Fibroblast of lung (primary cell): Measurements from ENCODE around the gene ARL6IP5.

Experiments
- CTCF ChIP-seq, 2 donors: IDR thresholded peaks in 1 of 2; conservative IDR thresholded peaks in 1 of 2; 1 replicate in 1 of 2; 2 replicates in 1 of 2; pipeline ENCODE4 v1.5.1; 2011 to 2012; ENCODE audit warnings: low read length in 2 of 2, control low read depth in 1 of 2, inconsistent platforms in 1 of 2, low read depth in 1 of 2, mild to moderate bottlenecking in 1 of 2
- EZH2 ChIP-seq: IDR thresholded peaks from 2 replicates; pipeline ENCODE4 v1.5.1; 2012; ENCODE audit warnings: low read length, control low read depth, mild to moderate bottlenecking; ENCODE audit errors: missing control alignments

DNA sequence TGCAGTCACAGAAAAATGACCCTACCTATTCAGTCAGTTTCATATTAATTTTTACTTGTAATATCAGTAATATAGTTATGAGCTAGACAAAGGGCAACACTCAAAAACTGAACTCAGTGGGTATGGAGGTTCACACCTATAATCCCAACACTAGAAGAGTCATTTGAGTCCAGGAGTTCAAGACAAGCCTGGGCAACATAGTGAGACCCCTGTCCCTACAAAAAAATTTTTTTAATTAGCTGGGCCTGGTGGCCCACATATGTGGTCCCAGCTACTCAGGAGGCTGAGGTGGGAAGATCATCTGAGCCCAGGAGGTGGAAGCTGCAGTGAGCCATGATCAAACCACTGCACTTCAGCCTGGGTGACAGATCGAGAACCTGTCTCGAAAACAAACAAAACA, 35.7 kb upstream of the ARL6IP5 start:
- TF ChIP-seq CTCF (conservative IDR thresholded peaks at IDR 0.05 in 1 of 2, IDR thresholded peaks at IDR 0.05 in 1 of 2; ENCODE audit: low read depth in 1 of 2, low read length in 2 of 2) (no peak), EZH2 (no peak)
